GM19468 (cell line): Measurements from ENCODE around the gene RPS10.
"Not testable (repeated sequence)": the region's sequence is repeated elsewhere in the genome, so short reads cannot be mapped to it uniquely, and the experiment has no call there.

Source experiments
- ATAC-seq: cut with Tn5 transposase; IDR thresholded peaks from one replicate; pipeline ENCODE4 v1.9.1; 2021; ENCODE audit warnings: mild to moderate bottlenecking, moderate library complexity, moderate number of reproducible peaks; ENCODE audit not compliant: unreplicated experiment; ENCODE audit errors: extremely low read depth

RPS10 gene

GRCh38 chr6:34393966-34394305 is 31.9 kb downstream of the RPS10 start:
- ATAC-seq: no peak

GRCh38 chr6:34393191-34393965 is 32.5 kb downstream of the RPS10 start:
- no peak for ATAC-seq

- peak; percentile 78 for ATAC-seq
Measured at GRCh38 chr6:34392497-34393190, 33.2 kb downstream of the RPS10 start, which contains the start of gene NUDT3. TSS of gene NUDT3 (minus strand) at chr6:34392669. CDS start at chr6:34392362, 307 bp downstream.

GRCh38 chr6:34391786-34392496 is 33.9 kb downstream of the RPS10 start:
- no peak for ATAC-seq

- no peak for ATAC-seq
Measured at GRCh38 chr6:34391473-34391785, 34.4 kb downstream of the RPS10 start.

- ATAC-seq: no peak
Measured at GRCh38 chr6:34390531-34391472, 35.1 kb downstream of the RPS10 start.

- ATAC-seq: no peak
Measured at GRCh38 chr6:34389034-34389433, 36.8 kb downstream of the RPS10 start.

- no peak for ATAC-seq
Measured at GRCh38 chr6:34388421-34388820, 37.4 kb downstream of the RPS10 start.

- ATAC-seq: no peak
Measured at GRCh38 chr6:34386316-34387137, 39.3 kb downstream of the RPS10 start.

- no peak for ATAC-seq
Measured at GRCh38 chr6:34385793-34386195, 40.1 kb downstream of the RPS10 start.

GRCh38 chr6:34384321-34385153 is 41.3 kb downstream of the RPS10 start:
- no peak for ATAC-seq

- no peak for ATAC-seq
Measured at GRCh38 chr6:34383656-34384320, 42.1 kb downstream of the RPS10 start.

- ATAC-seq: no peak
Measured at GRCh38 chr6:34383161-34383631, 42.7 kb downstream of the RPS10 start.

GRCh38 chr6:34381081-34381480 is 44.8 kb downstream of the RPS10 start:
- no peak for ATAC-seq

GRCh38 chr6:34378470-34378869 is 47.4 kb downstream of the RPS10 start:
- no peak for ATAC-seq

GRCh38 chr6:34377984-34378383 is 47.9 kb downstream of the RPS10 start:
- ATAC-seq: no peak

GRCh38 chr6:34377571-34377970 is 48.3 kb downstream of the RPS10 start:
- ATAC-seq: not testable (repeated sequence)

GRCh38 chr6:34375833-34376232 is 50.0 kb downstream of the RPS10 start:
- no peak for ATAC-seq
